HEK293 (cell line): Measurements from ENCODE around the gene RAX2.

Experiments
- CTCF ChIA-PET: fragments of 350-600 bp; formaldehyde crosslinking; extraction: SDS; loops from one replicate; lab custom pipeline; 2021; ENCODE audit warnings: antibody characterized with exemption; lab: Yijun Ruan, JAX
- POLR2A ChIA-PET: fragments of 300-600 bp; formaldehyde crosslinking; extraction: SDS; loops from one replicate; lab custom pipeline; 2020; ENCODE audit warnings: antibody characterized with exemption, inconsistent platforms; lab: Yijun Ruan, JAX
- H3K27ac ChIP-seq: fragments of 200-500 bp; sonication (Bioruptor generic); 2 replicates; pipeline ENCODE4 v1.5.1; 2014; ENCODE audit warnings: low read depth, low read length, control low read depth, inconsistent platforms; ENCODE audit errors: extremely low read depth
- H3K36me3 ChIP-seq, 2 experiments: fragments of 200-500 bp in 1 of 2; sonication (Bioruptor generic) in 1 of 2; 1 replicate in 1 of 2; 2 replicates in 1 of 2; pipeline ENCODE4 v1.5.1; 2014 to 2017; ENCODE audit warnings: inconsistent platforms in 2 of 2, low read length in 2 of 2; ENCODE audit not compliant: control insufficient read depth in 2 of 2, insufficient read depth in 1 of 2
- H3K4me1 ChIP-seq: fragments of 200-500 bp; sonication (Bioruptor generic); 2 replicates; pipeline ENCODE4 v1.5.1; 2014; ENCODE audit warnings: mild to moderate bottlenecking, low read length, inconsistent platforms; ENCODE audit not compliant: control insufficient read depth, insufficient read depth
- H3K4me3 ChIP-seq: 2 replicates; pipeline ENCODE4 v1.5.1; 2011; ENCODE audit warnings: low read depth, mild to moderate bottlenecking, control low read depth, low read length, moderate library complexity
- H3K9me3 ChIP-seq: fragments of 200-500 bp; sonication (Bioruptor generic); 2 replicates; pipeline ENCODE4 v1.5.1; 2014; ENCODE audit warnings: low read depth, low read length, inconsistent platforms; ENCODE audit not compliant: control insufficient read depth, insufficient read depth
- AEBP2 ChIP-seq: fragments of 450-650 bp; formaldehyde crosslinking; IDR thresholded peaks from 2 replicates; pipeline ENCODE4 v1.5.1; 2016; ENCODE audit warnings: missing biosample characterization, missing genetic modification characterization, borderline replicate concordance
- KLF8 ChIP-seq: fragments of 450-650 bp; formaldehyde crosslinking; IDR thresholded peaks from 2 replicates; pipeline ENCODE4 v1.5.1; 2016; ENCODE audit warnings: missing biosample characterization, missing genetic modification characterization
- PATZ1 ChIP-seq: fragments of 450-650 bp; formaldehyde crosslinking; IDR thresholded peaks from 2 replicates; pipeline ENCODE4 v1.5.1; 2016; ENCODE audit warnings: missing biosample characterization, missing genetic modification characterization
- SP7 ChIP-seq: fragments of 450-650 bp; formaldehyde crosslinking; IDR thresholded peaks from 2 replicates; pipeline ENCODE4 v1.5.1; 2016; ENCODE audit warnings: missing biosample characterization, missing genetic modification characterization
- ZBTB20 ChIP-seq: fragments of 450-650 bp; formaldehyde crosslinking; IDR thresholded peaks from 2 replicates; pipeline ENCODE4 v1.5.1; 2016; ENCODE audit warnings: missing biosample characterization, missing genetic modification characterization
- ZBTB48 ChIP-seq: fragments of 450-650 bp; formaldehyde crosslinking; IDR thresholded peaks from 2 replicates; pipeline ENCODE4 v1.5.1; 2016; ENCODE audit warnings: missing biosample characterization, missing genetic modification characterization
- ZFHX2 ChIP-seq: fragments of 450-650 bp; formaldehyde crosslinking; conservative IDR thresholded peaks from 2 replicates; pipeline ENCODE4 v1.5.1; 2016; ENCODE audit warnings: missing biosample characterization, missing genetic modification characterization
- ZNF140 ChIP-seq: fragments of 450-650 bp; formaldehyde crosslinking; IDR thresholded peaks from 2 replicates; pipeline ENCODE4 v1.5.1; 2016; ENCODE audit warnings: missing biosample characterization, missing genetic modification characterization
- ZNF157 ChIP-seq: fragments of 450-650 bp; formaldehyde crosslinking; IDR thresholded peaks from 2 replicates; pipeline ENCODE4 v1.5.1; 2016; ENCODE audit warnings: missing biosample characterization, missing genetic modification characterization
- ZNF239 ChIP-seq: fragments of 450-650 bp; formaldehyde crosslinking; IDR thresholded peaks from 2 replicates; pipeline ENCODE4 v1.5.1; 2016; ENCODE audit warnings: missing biosample characterization, missing genetic modification characterization
- ZNF660 ChIP-seq: fragments of 450-650 bp; IDR thresholded peaks from 2 replicates; pipeline ENCODE4 v1.5.1; 2018; ENCODE audit warnings: missing biosample characterization, mild to moderate bottlenecking, missing genetic modification characterization
- ZNF677 ChIP-seq: fragments of 450-650 bp; IDR thresholded peaks from 2 replicates; pipeline ENCODE4 v1.5.0; 2018; ENCODE audit warnings: missing biosample characterization, mild to moderate bottlenecking, missing genetic modification characterization, moderate library complexity
- ZNF76 ChIP-seq: fragments of 450-650 bp; formaldehyde crosslinking; IDR thresholded peaks from 2 replicates; pipeline ENCODE4; 2016; ENCODE audit warnings: low read depth, missing biosample characterization, missing genetic modification characterization, borderline replicate concordance
- ZSCAN23 ChIP-seq: fragments of 450-650 bp; formaldehyde crosslinking; IDR thresholded peaks from 2 replicates; pipeline ENCODE4 v1.5.1; 2016; ENCODE audit warnings: missing biosample characterization, missing genetic modification characterization
- TF ChIP-seq, protein P1 (sequence below): fragments of 450-650 bp; formaldehyde crosslinking; IDR thresholded peaks from 2 replicates; pipeline ENCODE4; 2016; ENCODE audit warnings: missing biosample characterization, missing genetic modification characterization
- TF ChIP-seq, protein P2 (sequence below): fragments of 450-650 bp; formaldehyde crosslinking; IDR thresholded peaks from 2 replicates; pipeline ENCODE4 v1.5.0; 2017; ENCODE audit warnings: missing biosample characterization, missing genetic modification characterization, borderline replicate concordance

The RAX2 gene

DNA sequence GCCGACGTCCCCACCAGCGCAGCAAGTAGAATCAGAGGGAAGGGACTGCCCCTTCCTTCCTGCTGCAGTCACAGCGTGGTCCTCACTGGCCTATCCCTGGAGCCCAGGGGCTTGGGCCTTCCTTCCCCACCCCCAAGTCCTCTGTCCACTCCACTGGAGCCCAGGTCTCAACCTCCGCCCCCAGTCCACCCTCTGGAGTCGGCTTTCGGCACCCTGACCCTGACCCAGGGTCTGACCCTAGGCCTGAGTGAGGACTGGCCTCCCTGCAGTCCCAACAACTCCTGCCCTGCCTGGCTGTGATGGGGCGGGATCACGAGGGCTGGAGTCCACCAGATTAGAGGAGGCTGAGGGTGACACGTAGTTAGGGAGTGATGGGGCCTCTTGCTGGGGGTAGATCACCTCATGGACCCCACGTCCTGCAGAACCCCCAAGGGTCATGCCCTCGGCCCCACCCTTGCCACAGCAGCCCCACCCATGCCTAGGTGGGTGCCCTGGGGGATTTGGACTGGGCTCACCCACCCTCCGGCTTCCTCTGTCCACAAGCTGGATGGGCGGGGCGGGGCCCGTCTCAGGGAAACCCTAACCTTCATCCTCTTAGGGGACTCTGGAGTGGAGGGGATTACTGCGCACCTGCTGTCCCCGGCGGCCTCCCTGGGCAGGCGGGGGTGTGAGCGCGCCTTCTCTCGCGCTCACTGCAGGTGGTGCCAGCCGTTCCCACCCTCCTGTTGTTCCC, 3.8 kb downstream of the RAX2 start:
- no peaks in the 10 kb centered on the region; the same call in 1 of the 2 replicates for H3K4me1 ChIP-seq
- no peaks in the 10 kb centered on the region for H3K9me3 ChIP-seq
- no peak overlapping the region for H3K27ac ChIP-seq
- H3K36me3 ChIP-seq, result peaks cover 0 to 21% of the 10 kb centered on the region in 2 experiments; a peak in 2 of 3 replicates
- TF ChIP-seq ZBTB48 (tag by site-specific recombination) (no peak), ZNF157 (tag by site-specific recombination) (no peak), ZNF239 (tag by site-specific recombination) (no peak), ZNF660 (tag by site-specific recombination) (no peak), KLF8 (tag by site-specific recombination) (no peak), ZFHX2 (tag by site-specific recombination) (no peak), AEBP2 (tag by site-specific recombination) (no peak), SP7 (no peak), PATZ1 (tag by site-specific recombination) (no peak), ZSCAN23 (no peak), ZNF76 (no peak), ZNF677 (tag by site-specific recombination) (no peak)
- TF ChIP-seq, protein P1, sequence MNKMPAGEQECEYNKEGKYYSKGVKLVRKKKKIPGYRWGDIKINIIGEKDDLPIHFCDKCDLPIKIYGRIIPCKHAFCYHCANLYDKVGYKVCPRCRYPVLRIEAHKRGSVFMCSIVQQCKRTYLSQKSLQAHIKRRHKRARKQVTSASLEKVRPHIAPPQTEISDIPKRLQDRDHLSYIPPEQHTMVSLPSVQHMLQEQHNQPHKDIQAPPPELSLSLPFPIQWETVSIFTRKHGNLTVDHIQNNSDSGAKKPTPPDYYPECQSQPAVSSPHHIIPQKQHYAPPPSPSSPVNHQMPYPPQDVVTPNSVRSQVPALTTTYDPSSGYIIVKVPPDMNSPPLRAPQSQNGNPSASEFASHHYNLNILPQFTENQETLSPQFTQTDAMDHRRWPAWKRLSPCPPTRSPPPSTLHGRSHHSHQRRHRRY (tag by site-specific recombination), result no peak
- CTCF ChIA-PET, result no interaction called here
- no peak overlapping the region for H3K4me3 ChIP-seq
- POLR2A ChIA-PET, result no interaction called here

DNA sequence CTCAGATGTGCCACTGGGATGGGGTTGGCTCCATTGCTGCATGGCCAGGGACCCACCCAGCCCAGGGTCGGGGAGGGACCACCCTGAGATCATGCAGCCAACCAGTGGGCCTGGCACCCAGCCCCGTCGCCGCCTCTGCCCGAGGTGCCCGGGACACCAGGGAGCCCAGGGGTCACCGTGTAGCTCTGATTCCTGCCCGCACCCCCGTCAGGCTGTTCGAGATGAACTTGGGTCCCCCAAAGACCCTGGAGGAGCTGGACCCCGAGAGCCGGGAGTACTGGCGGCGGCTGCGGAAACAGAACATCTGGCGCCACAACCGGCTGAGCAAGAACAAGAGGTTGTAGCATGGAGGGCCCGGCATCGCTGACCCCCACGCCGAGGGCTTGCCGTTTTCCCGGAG, 5.0 kb downstream of the RAX2 start:
- POLR2A ChIA-PET, result no interaction called here
- TF ChIP-seq, protein P2, sequence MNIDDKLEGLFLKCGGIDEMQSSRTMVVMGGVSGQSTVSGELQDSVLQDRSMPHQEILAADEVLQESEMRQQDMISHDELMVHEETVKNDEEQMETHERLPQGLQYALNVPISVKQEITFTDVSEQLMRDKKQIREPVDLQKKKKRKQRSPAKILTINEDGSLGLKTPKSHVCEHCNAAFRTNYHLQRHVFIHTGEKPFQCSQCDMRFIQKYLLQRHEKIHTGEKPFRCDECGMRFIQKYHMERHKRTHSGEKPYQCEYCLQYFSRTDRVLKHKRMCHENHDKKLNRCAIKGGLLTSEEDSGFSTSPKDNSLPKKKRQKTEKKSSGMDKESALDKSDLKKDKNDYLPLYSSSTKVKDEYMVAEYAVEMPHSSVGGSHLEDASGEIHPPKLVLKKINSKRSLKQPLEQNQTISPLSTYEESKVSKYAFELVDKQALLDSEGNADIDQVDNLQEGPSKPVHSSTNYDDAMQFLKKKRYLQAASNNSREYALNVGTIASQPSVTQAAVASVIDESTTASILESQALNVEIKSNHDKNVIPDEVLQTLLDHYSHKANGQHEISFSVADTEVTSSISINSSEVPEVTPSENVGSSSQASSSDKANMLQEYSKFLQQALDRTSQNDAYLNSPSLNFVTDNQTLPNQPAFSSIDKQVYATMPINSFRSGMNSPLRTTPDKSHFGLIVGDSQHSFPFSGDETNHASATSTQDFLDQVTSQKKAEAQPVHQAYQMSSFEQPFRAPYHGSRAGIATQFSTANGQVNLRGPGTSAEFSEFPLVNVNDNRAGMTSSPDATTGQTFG (tag by site-specific recombination), result no peak
- TF ChIP-seq ZNF140 (tag by site-specific recombination), result no peak
- TF ChIP-seq ZBTB20 (tag by site-specific recombination), result no peak
- Histone ChIP-seq H3K27ac (no peak overlapping the region), H3K9me3 (no peaks in the 10 kb centered on the region), H3K4me3 (no peak overlapping the region), H3K4me1 (no peaks in the 10 kb centered on the region; the same call in 1 of the 2 replicates), H3K36me3 (peaks cover 0 to 21% of the 10 kb centered on the region in 2 experiments; a peak in 2 of 3 replicates)
- CTCF ChIA-PET, result no interaction called here
